Stimulated activated CD4-positive, alpha-beta T cell treated with anti-CD3 and anti-CD28 coated beads, Interleukin-12 subunit alpha, Interleukin-12 subunit beta, amount 100 ng/mL, for 4 hours (primary cell): ENCODE data around the gene TNS3.

Experiments used
- DNase-seq: peaks from one replicate; pipeline ENCODE4 v3.0.0-alpha.2; 2020

TNS3 gene

GRCh38 chr7:47314728-47315607 is 266.9 kb downstream of the TNS3 start:
- DNase-seq: no peak

GRCh38 chr7:47314248-47314647 is 267.7 kb downstream of the TNS3 start:
- no peak for DNase-seq

GRCh38 chr7:47313564-47313963 is 268.3 kb downstream of the TNS3 start:
- no peak for DNase-seq

- no peak for DNase-seq
These were observed 270.0 kb downstream of the TNS3 start for GRCh38 chr7:47311891-47312290.

- no peak for DNase-seq
These were observed 271.9 kb downstream of the TNS3 start for GRCh38 chr7:47310020-47310419.

GRCh38 chr7:47308808-47309207 is 273.1 kb downstream of the TNS3 start:
- no peak for DNase-seq

- DNase-seq: no peak
These were observed 274.6 kb downstream of the TNS3 start for GRCh38 chr7:47307311-47307710.

- DNase-seq: no peak
These were observed 276.9 kb downstream of the TNS3 start for GRCh38 chr7:47304727-47305719.

- DNase-seq: no peak
These were observed 278.0 kb downstream of the TNS3 start for GRCh38 chr7:47303695-47304453.

- no peak for DNase-seq
These were observed 278.8 kb downstream of the TNS3 start for GRCh38 chr7:47303014-47303694.

GRCh38 chr7:47302560-47302959 is 279.4 kb downstream of the TNS3 start:
- no peak for DNase-seq

GRCh38 chr7:47301657-47302295 is 280.1 kb downstream of the TNS3 start:
- no peak for DNase-seq

GRCh38 chr7:47301105-47301477 is 280.8 kb downstream of the TNS3 start:
- DNase-seq: no peak

GRCh38 chr7:47300472-47301104 is 281.3 kb downstream of the TNS3 start:
- DNase-seq: no peak

GRCh38 chr7:47299496-47299895 is 282.4 kb downstream of the TNS3 start:
- no peak for DNase-seq

GRCh38 chr7:47298636-47299035 is 283.3 kb downstream of the TNS3 start:
- DNase-seq: no peak

- no peak for DNase-seq
These were observed 284.8 kb downstream of the TNS3 start for GRCh38 chr7:47297120-47297519.

- DNase-seq: no peak
These were observed 286.3 kb downstream of the TNS3 start for GRCh38 chr7:47295606-47296005.

- DNase-seq: no peak
These were observed 287.2 kb downstream of the TNS3 start for GRCh38 chr7:47294556-47295222.

- no peak for DNase-seq
These were observed 287.9 kb downstream of the TNS3 start for GRCh38 chr7:47293884-47294555.
